Uterus (tissue), 2 donors: ENCODE data around the gene TAS2R41.

Source experiments
- POLR2A ChIP-seq, 2 donors: fragments of 450-650 bp; IDR thresholded peaks; one replicate each; pipeline ENCODE4 v1.6.1; 2016; ENCODE audit warnings: antibody characterized with exemption in 2 of 2, mild to moderate bottlenecking in 1 of 2, moderate library complexity in 1 of 2
- TF ChIP-seq, protein P1 (sequence below), 4 experiments: fragments of 200-600 bp in 2 of 4; fragments of 450-650 bp in 2 of 4; sonication (generic) in 2 of 4; IDR thresholded peaks; one replicate each; pipeline ENCODE4 v1.5.1; 2016 to 2019; ENCODE audit warnings: antibody characterized with exemption in 4 of 4, mild to moderate bottlenecking in 2 of 4, moderate library complexity in 1 of 4

- TF ChIP-seq, protein P1, sequence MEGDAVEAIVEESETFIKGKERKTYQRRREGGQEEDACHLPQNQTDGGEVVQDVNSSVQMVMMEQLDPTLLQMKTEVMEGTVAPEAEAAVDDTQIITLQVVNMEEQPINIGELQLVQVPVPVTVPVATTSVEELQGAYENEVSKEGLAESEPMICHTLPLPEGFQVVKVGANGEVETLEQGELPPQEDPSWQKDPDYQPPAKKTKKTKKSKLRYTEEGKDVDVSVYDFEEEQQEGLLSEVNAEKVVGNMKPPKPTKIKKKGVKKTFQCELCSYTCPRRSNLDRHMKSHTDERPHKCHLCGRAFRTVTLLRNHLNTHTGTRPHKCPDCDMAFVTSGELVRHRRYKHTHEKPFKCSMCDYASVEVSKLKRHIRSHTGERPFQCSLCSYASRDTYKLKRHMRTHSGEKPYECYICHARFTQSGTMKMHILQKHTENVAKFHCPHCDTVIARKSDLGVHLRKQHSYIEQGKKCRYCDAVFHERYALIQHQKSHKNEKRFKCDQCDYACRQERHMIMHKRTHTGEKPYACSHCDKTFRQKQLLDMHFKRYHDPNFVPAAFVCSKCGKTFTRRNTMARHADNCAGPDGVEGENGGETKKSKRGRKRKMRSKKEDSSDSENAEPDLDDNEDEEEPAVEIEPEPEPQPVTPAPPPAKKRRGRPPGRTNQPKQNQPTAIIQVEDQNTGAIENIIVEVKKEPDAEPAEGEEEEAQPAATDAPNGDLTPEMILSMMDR (IDR thresholded peaks at IDR 0.05) = no peak
- no peak for TF ChIP-seq POLR2A (IDR thresholded peaks at IDR 0.05)
Observed at GRCh38 chr7:143459359-143459758, 18.3 kb upstream of the TAS2R41 start.
